Measurements from ENCODE around the gene RBM15.
A peak's percentile ranks its signal among the peaks of the same experiment; 100 is the strongest.

RBM15 gene

GRCh38 chr1:110321846-110322245 is 17.3 kb upstream of the RBM15 start:
- peak; percentile 27 for DNase-seq

- no peak for DNase-seq
These were observed 14.5 kb upstream of the RBM15 start for GRCh38 chr1:110324667-110325066.

DNA sequence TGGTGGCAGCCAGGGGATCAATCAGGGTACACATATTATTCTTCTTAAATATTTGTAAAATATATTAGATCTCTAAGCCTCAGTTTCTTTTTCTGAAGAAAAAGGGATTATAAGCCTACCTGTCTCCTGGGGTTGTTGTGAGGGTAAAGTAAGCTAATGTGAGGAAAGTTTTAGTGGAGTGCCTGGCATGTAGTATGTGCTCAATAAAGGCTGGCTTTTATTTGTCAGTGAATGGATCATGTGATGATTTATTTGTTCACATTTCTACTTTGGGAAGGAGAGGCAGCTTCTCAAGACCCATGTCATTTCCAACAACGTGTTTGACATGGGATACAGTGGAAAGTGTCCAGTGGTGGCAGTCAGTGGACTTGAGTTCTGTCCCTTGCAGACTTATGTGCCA is 12.4 kb upstream of the RBM15 start:
- no peak for DNase-seq

DNA sequence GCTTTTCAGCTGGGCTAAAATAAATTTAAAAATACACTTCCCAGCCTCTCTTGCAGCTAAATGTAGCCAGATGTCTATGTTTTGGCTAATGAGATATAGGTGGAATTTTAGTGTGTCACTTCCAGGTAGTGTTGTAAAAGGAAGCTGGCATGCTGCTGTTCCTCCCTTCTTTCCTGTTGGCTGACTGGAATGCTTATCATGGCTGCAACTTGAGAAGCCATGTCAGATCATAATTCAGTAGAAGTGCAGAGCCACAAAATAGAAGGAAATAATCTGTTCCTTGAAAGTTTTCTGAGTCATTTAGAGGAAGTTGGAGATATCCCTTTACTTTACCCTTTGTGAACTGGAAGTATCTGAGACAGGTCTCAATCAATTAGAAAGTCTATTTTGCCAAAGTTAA is 10.9 kb upstream of the RBM15 start:
- no peak for DNase-seq

DNA sequence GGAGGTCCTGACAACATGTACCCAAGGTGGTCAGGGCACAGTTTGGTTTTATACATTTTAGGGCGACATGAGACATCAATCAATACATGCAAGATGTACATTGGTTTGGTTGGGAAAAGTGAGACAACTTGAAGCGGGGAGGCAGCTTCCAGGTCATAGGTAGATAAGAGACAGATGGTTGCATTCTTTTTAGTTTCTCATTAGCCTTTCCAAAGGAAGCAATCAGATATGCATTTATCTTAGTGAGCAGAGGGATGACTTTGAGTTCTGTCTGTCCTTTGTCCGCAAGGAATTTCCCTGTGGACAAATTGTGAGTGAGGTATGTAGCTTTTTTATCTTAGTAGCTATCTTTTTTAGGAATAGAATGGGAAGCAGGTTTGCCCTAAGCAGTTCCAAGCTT is 10.5 kb upstream of the RBM15 start:
- DNase-seq = no peak

DNA sequence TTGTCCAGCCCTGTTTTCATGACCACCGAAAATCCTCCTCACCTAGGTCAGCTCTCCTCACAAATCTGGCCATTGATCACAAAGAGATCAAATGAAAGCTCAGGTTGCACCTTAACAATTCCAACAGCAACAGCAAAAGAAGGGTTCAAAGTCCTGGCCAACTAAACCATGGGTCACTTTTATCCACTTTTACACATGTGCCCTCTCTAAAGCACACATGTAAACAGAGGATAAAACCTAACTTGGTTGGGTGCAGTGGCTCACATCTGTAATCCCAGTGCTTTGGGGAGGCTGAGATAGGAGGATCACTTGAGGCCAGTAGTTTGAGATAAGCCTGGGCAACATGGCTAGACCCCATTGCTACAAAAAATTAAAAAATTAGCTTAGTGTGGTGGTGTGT is 3.9 kb upstream of the RBM15 start:
- no peak for DNase-seq

- DNase-seq = no peak
These were observed 2.7 kb upstream of the RBM15 start for GRCh38 chr1:110336300-110337039.

GRCh38 chr1:110337704-110338308 is 1.4 kb upstream of the RBM15 start:
- peak; percentile 71 for DNase-seq

- DNase-seq = peak; percentile 94
These were observed 780 bp upstream of the RBM15 start for GRCh38 chr1:110338309-110338885.

GRCh38 chr1:110339407-110340206 is 430 bp downstream of the RBM15 start:
- peak; percentile 56 for DNase-seq

- DNase-seq = no peak
These were observed 961 bp downstream of the RBM15 start for GRCh38 chr1:110340207-110340468.

DNA sequence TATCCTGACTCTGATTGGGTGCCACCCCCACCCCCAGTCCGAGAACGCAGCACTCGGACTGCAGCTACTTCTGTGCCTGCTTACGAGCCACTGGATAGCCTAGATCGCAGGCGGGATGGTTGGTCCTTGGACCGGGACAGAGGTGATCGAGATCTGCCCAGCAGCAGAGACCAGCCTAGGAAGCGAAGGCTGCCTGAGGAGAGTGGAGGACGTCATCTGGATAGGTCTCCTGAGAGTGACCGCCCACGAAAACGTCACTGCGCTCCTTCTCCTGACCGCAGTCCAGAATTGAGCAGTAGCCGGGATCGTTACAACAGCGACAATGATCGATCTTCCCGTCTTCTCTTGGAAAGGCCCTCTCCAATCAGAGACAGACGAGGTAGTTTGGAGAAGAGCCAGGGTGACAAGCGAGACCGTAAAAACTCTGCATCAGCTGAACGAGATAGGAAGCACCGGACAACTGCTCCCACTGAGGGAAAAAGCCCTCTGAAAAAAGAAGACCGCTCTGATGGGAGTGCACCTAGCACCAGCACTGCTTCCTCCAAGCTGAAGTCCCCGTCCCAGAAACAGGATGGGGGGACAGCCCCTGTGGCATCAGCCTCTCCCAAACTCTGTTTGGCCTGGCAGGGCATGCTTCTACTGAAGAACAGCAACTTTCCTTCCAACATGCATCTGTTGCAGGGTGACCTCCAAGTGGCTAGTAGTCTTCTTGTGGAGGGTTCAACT is 2.1 kb downstream of the RBM15 start:
- no peak for DNase-seq

DNA sequence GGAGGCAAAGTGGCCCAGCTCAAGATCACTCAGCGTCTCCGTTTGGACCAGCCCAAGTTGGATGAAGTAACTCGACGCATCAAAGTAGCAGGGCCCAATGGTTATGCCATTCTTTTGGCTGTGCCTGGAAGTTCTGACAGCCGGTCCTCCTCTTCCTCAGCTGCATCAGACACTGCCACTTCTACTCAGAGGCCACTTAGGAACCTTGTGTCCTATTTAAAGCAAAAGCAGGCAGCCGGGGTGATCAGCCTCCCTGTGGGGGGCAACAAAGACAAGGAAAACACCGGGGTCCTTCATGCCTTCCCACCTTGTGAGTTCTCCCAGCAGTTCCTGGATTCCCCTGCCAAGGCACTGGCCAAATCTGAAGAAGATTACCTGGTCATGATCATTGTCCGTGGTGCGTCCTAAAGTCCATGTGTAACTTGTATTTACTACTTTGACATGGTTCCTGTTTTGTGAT is 2.7 kb downstream of the RBM15 start:
- no peak for DNase-seq

- no peak for DNase-seq
These were observed 4.1 kb downstream of the RBM15 start for GRCh38 chr1:110343249-110343648.

GRCh38 chr1:110344152-110344551 is 5.0 kb downstream of the RBM15 start:
- no peak for DNase-seq

- no peak for DNase-seq
These were observed 6.3 kb downstream of the RBM15 start for GRCh38 chr1:110345480-110345879.

GRCh38 chr1:110346690-110347089 is 7.5 kb downstream of the RBM15 start:
- no peak for DNase-seq

DNA sequence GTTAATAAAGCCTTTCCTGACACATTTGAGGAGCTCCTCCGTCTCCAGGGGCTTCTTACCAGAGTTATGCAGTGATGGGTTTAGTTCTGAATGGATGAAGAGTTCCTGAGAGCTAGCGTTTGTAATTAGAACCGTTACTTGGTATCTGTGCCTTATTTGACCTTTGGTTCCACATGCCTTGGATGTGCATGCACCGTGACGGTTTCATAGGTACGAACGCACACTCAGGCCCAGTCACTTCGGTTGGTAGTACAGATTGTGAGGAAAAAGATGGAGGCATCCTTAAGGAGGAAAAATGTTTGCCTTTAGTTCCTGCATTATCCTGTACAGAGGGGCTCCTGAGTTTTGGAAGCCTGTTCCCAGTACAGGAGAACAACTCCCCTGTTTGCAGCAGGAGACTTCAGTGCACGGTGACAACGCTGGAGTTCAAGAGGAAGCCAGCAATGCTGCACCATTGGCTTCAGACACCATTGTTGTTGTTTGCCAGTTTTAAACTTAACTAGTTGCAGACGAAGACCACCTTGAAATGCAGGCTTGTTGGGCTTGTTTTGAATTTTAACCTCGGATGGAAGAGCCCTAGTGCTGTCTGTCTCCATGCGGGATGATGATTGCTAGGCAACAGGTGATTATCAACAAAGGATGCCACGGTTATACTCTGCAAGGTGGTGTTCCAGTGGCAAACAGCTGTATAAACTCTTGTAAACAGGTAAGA is 8.2 kb downstream of the RBM15 start:
- DNase-seq = no peak

- no peak for DNase-seq
These were observed 8.9 kb downstream of the RBM15 start for GRCh38 chr1:110348050-110348449.

DNA sequence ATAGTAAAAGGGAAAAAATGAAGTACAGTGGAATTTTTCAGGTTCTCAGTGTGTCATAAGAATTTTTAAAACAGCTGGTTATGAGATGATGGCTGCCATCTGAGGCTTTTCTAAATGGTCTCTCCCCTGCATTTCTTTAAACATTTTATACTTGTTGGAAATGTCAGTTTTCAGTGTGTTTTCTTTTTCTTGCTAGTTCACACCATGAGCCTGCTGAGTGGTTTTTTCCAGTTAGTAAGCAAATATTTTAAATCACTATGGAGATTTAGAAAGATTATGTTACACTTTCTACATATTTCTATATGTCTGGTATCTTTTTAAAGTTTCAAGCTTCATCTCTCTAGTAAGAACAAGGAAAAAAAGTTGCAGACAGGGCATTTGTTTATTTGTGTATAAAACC is 9.6 kb downstream of the RBM15 start:
- DNase-seq = no peak

DNA sequence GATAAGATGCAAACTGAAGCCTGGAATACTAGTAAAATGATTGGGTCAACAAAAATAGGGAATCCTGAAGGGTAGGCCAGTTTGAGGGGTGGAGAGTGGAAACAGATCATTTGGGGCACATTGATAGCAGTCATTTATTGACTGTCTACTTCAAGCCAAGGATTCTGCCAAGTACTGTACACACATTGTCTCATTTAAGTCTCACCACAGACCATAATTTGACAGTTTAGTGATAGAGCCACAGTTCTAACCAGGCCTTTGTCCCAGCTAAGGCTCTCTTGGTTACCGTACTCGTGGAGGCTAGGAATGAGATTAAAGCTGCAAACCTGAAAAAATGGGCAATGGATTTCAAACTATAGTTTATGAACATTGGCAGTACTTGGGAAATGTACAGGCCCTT is 11.2 kb downstream of the RBM15 start:
- no peak for DNase-seq

DNA sequence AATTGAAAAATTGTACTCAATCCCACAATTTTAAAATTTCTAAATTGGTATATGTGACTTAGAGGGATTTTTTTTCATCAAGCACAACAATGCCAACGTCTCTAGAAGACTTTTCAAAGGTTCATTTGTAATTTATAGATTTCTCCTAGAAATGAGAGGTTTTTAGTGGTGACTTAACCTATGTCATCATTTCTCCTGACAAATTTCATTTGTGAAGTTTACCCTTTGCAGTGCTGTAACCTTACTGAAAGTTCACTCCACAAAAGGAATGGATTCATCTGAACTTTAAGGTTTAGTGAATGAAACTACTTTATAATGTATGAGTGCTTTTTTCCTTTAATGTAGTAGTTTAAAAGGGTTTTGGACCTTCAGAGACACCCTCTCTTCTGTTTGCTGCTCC is 16.1 kb downstream of the RBM15 start:
- no peak for DNase-seq

- DNase-seq = peak; percentile 44
These were observed 17.2 kb downstream of the RBM15 start for GRCh38 chr1:110356379-110356778.
